BLaER1 (cell line): ENCODE measurements around the gene RAB44.
A peak's percentile ranks its signal among the peaks of the same experiment; 100 is the strongest.

ENCODE experiments used
- H3K27ac ChIP-seq: shearing (Covaris generic); formaldehyde crosslinking; 2 replicates; pipeline ENCODE4 v1.8.1; 2022
- H3K27me3 ChIP-seq: shearing (Covaris generic); formaldehyde crosslinking; 2 replicates; pipeline ENCODE4 v1.8.1; 2022
- H3K36me3 ChIP-seq: shearing (Covaris generic); formaldehyde crosslinking; 2 replicates; pipeline ENCODE4 v1.8.1; 2022
- H3K4me1 ChIP-seq: shearing (Covaris generic); formaldehyde crosslinking; 2 replicates; pipeline ENCODE4 v1.8.1; 2022
- H3K4me2 ChIP-seq: shearing (Covaris generic); formaldehyde crosslinking; 2 replicates; pipeline ENCODE4 v1.8.1; 2022
- H3K4me3 ChIP-seq: shearing (Covaris generic); formaldehyde crosslinking; 2 replicates; pipeline ENCODE4 v1.8.1; 2022
- H3K9ac ChIP-seq: shearing (Covaris generic); formaldehyde crosslinking; 2 replicates; pipeline ENCODE4 v1.8.1; 2022
- H3K9me3 ChIP-seq: shearing (Covaris generic); formaldehyde crosslinking; 2 replicates; pipeline ENCODE4 v1.8.1; 2022
- H4K20me1 ChIP-seq: shearing (Covaris generic); formaldehyde crosslinking; 2 replicates; pipeline ENCODE4 v1.8.1; 2022
- Cebpa-rat ChIP-seq: shearing (Covaris generic); IDR thresholded peaks from 2 replicates; pipeline ENCODE4 v1.8.1; 2022

The RAB44 gene

DNA sequence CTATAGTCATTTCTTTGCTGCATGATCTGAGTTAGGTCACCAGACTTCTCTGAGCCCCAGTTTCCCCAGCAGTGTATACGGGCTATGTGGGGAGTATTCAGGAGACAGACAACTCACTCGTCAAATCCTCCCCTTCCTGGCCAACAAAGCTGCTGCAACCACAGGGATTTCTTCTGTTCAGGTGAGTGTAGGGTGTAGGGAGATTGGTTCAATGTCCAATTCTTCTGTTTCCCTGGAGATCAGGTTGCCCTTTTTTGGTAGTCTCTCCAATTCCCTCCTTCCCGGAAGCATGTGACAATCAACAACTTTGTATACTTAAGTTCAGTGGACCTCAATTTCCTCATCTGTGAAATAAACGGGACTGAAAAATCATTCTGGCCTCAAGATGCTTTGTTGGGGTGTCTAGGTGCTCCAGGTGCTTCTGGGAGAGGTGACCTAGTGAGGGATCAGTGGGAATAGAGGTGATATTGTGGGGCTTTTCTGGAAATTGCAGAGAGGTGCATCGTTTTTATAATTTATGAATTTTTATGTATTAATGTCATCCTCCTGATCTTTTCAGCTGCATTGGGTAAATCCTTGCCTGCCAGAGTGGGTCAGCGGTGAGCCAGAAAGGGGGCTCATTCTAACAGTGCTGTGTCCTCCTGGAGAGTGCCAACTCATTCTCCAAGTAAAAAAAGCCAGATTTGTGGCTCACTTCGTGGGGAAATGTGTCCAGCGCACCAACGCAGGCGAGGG is 19.7 kb upstream of the RAB44 start:
- Histone ChIP-seq H3K27ac (peak overlapping the region; percentile 96), H3K36me3 (peaks cover 9% of the 10 kb centered on the region), H3K9ac (peak overlapping the region; percentile 99), H3K9me3 (no peaks in the 10 kb centered on the region), H4K20me1 (peaks cover 42% of the 10 kb centered on the region), H3K4me1 (peaks cover 56% of the 10 kb centered on the region), H3K4me3 (peak overlapping the region; percentile 99), H3K4me2 (peak overlapping the region; percentile 91), H3K27me3 (no peaks in the 10 kb centered on the region)
- TF ChIP-seq Cebpa-rat, result no peak

DNA sequence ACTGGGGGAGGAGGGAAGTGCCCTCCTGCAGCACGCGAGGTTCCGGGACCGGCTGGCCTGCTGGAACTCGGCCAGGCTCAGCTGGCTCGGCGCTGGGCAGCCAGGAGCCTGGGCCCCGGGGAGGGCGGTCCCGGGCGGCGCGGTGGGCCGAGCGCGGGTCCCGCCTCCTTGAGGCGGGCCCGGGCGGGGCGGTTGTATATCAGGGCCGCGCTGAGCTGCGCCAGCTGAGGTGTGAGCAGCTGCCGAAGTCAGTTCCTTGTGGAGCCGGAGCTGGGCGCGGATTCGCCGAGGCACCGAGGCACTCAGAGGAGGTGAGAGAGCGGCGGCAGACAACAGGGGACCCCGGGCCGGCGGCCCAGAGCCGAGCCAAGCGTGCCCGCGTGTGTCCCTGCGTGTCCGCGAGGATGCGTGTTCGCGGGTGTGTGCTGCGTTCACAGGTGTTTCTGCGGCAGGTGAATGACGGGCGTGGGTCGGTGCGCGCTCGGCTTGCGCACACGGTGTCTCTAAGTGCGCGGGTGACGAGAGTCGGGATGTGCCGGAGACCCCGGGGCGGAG is 19.1 kb upstream of the RAB44 start, which contains the start of gene CDKN1A:
CDKN1A (plus strand) TSS at position 227 of the 555 bp plus-strand sequence. CDS start 5,388 bp downstream, outside the sequence.
- peaks cover 48% of the 10 kb centered on the region for H4K20me1 ChIP-seq
- H3K27me3 ChIP-seq, result no peaks in the 10 kb centered on the region
- H3K4me1 ChIP-seq, result peaks cover 63% of the 10 kb centered on the region
- H3K27ac ChIP-seq, result peak within 1 kb of the TSS; percentile 96
- no peak for TF ChIP-seq Cebpa-rat
- H3K9ac ChIP-seq, result peak within 1 kb of the TSS; percentile 99
- no peaks in the 10 kb centered on the region for H3K9me3 ChIP-seq
- H3K4me3 ChIP-seq, result peak within 1 kb of the TSS; percentile 99
- H3K36me3 ChIP-seq, result peaks cover 15% of the 10 kb centered on the region
- peak within 1 kb of the TSS; percentile 91 for H3K4me2 ChIP-seq

DNA sequence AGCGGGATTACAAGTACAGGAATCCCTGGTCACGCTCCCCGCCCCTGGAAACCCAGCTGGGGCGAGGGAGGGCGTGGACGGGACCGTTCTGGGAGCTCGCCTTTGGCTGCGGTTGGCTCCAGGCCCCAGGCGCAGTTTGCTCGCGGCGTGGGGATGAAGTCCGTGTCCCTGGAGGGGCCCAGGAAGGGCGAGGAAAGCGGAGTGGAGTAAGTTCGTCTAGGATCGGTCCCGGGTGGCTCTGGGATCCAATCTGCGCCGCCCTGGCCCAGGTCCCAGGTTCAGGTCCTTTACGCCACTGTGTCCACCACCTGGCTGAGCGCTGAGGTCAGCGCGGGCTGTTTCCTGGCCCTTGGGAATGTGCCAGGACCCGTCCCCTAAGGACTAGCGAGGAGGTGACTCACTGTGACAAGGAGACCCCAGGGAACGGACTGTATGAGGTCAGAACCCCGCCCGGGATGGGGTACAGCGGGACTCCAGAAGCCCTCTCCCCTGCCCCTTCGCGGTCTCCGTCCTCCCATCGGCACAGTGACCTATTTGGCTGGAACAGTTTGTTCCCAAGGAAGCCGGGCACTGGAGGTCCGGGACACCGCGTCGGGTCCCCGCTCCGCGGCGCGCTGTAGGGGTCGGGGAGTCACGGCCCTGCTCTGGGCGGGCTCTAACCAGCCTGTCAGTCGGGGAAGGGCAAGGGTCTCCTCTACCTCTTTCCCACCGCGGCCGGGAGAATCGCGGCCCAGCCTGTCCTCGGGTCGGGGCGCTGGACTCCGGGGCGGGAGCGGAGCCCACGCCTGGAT is 18.4 kb upstream of the RAB44 start:
- TF ChIP-seq Cebpa-rat, result no peak
- Histone ChIP-seq H3K27me3 (no peaks in the 10 kb centered on the region), H4K20me1 (peaks cover 55% of the 10 kb centered on the region), H3K4me1 (peaks cover 69% of the 10 kb centered on the region), H3K9ac (peak overlapping the region; percentile 99), H3K4me2 (peak overlapping the region; percentile 91), H3K27ac (peak overlapping the region; percentile 96), H3K9me3 (no peaks in the 10 kb centered on the region), H3K4me3 (peak overlapping the region; percentile 99), H3K36me3 (peaks cover 22% of the 10 kb centered on the region)

DNA sequence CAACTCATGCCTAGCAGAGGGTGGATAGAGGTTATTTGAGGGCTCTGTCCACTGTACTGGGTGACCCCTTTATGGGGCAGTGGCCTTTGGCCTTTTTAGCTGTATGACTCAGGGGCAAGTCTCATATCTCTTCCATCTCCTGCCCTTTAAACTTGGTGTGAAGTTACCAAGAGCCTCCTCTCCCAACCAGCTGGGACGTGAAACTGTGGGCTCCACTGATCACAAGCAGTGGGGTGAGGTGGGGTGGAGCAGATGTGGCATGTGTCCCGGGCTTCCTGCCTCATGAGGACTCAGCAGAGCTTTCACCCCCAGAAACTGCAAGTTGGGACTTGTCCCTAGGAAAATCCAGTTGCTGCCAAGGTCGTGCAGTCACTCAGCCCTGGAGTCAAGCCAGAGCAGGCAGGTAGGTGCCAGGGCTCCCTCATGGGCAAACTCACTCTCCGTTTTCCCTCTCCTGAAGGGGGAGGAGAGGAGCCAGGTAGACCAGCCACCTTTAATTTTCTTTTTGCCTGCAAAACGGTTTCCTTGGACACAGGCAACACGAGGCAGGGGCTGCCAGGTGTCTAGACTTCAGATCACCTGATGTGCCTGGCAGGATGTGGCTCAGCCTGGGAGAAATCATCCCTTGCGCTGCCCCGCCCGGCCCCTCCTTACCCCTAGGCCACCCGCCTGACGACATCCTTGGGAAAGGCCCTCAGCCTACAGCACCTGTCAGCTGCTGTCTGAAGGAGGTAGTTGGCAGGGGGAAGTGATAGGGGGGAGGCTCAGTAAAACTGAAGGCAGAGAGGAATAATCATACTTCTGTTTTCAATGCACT is 15.1 kb upstream of the RAB44 start:
- H3K9me3 ChIP-seq, result no peaks in the 10 kb centered on the region
- no peaks in the 10 kb centered on the region for H3K27me3 ChIP-seq
- H3K4me2 ChIP-seq, result peak overlapping the region; percentile 91
- peak overlapping the region; percentile 99 for H3K9ac ChIP-seq
- H3K4me1 ChIP-seq, result peaks cover 65% of the 10 kb centered on the region
- H3K4me3 ChIP-seq, result peak overlapping the region; percentile 99
- peaks cover 88% of the 10 kb centered on the region for H4K20me1 ChIP-seq
- H3K36me3 ChIP-seq, result peaks cover 55% of the 10 kb centered on the region
- no peak for TF ChIP-seq Cebpa-rat
- H3K27ac ChIP-seq, result peak overlapping the region; percentile 82

DNA sequence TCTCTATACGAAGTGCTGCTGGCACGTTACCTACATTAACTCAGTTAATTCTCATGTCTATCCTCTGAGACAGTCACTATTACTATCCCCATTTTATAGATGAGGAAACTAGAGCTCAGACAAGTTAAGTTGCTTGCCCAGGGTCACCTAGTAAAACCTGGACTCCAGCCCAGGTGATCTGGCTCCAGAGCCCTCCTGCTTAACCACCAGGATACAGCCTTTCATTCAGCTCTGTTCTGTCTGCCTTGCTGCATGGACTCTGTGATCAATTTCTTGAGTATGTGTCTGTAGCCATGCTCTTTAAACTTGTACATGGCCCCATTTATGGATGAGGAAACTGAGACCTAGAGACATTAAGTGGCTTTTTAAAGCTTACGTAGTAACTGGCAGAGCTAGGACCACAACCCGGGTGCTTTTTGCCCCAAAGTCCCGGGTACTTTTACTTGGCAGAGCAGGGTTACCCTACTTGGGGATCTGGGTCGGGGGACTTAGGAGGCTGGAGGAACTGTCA is 14.4 kb upstream of the RAB44 start:
- TF ChIP-seq Cebpa-rat, result no peak
- Histone ChIP-seq H3K9me3 (no peaks in the 10 kb centered on the region), H3K4me2 (peak overlapping the region; percentile 91), H3K4me1 (peaks cover 65% of the 10 kb centered on the region), H3K27me3 (no peaks in the 10 kb centered on the region), H3K9ac (no peak overlapping the region; the same call in 1 of the 2 replicates), H4K20me1 (peaks cover 94% of the 10 kb centered on the region), H3K4me3 (peak overlapping the region; percentile 99), H3K36me3 (peaks cover 61% of the 10 kb centered on the region), H3K27ac (peak overlapping the region; percentile 82)

DNA sequence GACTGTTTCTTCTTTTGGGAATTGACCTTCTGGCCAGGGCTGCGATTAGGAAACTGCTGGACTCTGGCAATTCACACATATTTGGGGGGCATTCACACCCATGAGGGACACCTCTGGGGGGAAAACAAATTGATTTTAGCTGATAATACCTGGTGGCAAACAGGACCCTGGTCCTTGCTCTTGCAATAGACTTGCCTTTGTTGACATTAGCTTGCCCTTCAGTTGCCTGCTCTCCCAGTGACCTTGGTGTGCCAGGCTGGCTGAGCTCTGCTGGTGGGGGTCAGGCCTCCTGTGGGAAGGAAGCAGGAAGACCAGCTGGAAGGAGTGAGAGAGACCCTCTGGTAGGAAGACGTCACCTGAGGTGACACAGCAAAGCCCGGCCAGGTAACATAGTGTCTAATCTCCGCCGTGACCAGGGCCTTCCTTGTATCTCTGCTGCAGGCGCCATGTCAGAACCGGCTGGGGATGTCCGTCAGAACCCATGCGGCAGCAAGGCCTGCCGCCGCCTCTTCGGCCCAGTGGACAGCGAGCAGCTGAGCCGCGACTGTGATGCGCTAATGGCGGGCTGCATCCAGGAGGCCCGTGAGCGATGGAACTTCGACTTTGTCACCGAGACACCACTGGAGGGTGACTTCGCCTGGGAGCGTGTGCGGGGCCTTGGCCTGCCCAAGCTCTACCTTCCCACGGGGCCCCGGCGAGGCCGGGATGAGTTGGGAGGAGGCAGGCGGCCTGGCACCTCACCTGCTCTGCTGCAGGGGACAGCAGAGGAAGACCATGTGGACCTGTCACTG is 13.8 kb upstream of the RAB44 start:
- Histone ChIP-seq H3K4me1 (peaks cover 64% of the 10 kb centered on the region), H3K9ac (peak overlapping the region; percentile 11; the same call in 1 of the 2 replicates), H3K27me3 (no peaks in the 10 kb centered on the region), H3K4me2 (peak overlapping the region; percentile 91), H3K27ac (peak overlapping the region; percentile 82), H3K4me3 (no peak overlapping the region; the same call in 1 of the 2 replicates), H3K9me3 (no peaks in the 10 kb centered on the region), H4K20me1 (peaks cover 97% of the 10 kb centered on the region), H3K36me3 (peaks cover 62% of the 10 kb centered on the region)
- TF ChIP-seq Cebpa-rat, result no peak

DNA sequence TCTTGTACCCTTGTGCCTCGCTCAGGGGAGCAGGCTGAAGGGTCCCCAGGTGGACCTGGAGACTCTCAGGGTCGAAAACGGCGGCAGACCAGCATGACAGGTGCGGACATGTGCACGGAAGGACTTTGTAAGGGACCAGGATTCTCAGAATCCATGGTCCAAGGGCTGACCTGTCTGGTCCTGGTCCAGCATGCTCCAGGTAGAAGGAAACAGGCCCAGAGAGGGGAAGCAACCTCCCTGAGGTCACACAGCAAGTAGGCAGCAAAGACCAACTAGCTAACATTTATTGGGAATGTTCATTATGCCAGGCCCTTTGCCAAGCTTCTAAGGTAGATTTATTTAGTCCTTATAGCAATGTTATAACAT is 13.2 kb upstream of the RAB44 start:
- Histone ChIP-seq H3K4me2 (peak overlapping the region; percentile 91), H3K27ac (peak overlapping the region; percentile 82), H4K20me1 (peaks cover 97% of the 10 kb centered on the region), H3K4me1 (peaks cover 64% of the 10 kb centered on the region), H3K9ac (peak overlapping the region; percentile 11; the same call in 1 of the 2 replicates), H3K36me3 (peaks cover 62% of the 10 kb centered on the region), H3K4me3 (no peak overlapping the region; the same call in 1 of the 2 replicates), H3K27me3 (no peaks in the 10 kb centered on the region), H3K9me3 (no peaks in the 10 kb centered on the region)
- TF ChIP-seq Cebpa-rat, result no peak

DNA sequence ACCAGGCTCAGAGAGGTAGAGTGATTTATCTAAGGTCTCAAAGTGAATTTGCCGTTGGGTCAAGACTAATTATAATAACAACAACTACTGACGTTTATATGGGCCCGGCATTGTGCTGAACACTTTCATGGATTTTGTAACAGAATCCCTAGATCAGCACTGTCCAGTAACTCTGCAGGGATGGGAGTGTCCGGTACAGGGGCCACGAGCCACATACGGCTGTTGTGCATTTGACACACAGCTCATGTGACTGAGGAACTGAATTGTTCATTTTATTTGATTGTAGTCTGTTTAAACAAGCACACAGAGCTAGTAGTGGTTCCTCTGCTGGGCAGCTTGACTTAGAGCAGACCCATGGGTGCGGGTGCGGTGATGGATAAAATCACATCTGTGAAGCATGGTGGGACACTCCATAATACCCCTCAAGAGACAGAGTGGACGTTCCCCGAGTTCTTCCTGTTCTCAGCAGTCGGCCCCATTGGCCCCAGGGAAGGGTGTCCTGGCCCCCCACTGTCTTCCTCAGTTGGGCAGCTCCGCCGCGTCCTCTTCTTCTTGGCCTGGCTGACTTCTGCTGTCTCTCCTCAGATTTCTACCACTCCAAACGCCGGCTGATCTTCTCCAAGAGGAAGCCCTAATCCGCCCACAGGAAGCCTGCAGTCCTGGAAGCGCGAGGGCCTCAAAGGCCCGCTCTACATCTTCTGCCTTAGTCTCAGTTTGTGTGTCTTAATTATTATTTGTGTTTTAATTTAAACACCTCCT is 12.3 kb upstream of the RAB44 start:
- peak overlapping the region; percentile 82 for H3K27ac ChIP-seq
- H3K27me3 ChIP-seq, result no peaks in the 10 kb centered on the region
- peaks cover 64% of the 10 kb centered on the region for H3K4me1 ChIP-seq
- peak overlapping the region; percentile 11 for H3K9ac ChIP-seq
- H3K4me2 ChIP-seq, result peak overlapping the region; percentile 91
- no peak for TF ChIP-seq Cebpa-rat
- H3K9me3 ChIP-seq, result no peaks in the 10 kb centered on the region
- no peak overlapping the region; the same call in 1 of the 2 replicates for H3K4me3 ChIP-seq
- peaks cover 98% of the 10 kb centered on the region for H4K20me1 ChIP-seq
- peaks cover 62% of the 10 kb centered on the region for H3K36me3 ChIP-seq
